GM10248 (cell line): Measurements from ENCODE around the gene TUT1.

Source experiments
- CTCF ChIA-PET: fragments of 300-600 bp; sonication (Branson Sonifier 250); formaldehyde crosslinking; extraction: SDS; loops from one replicate; lab custom pipeline; 2021; ENCODE audit warnings: antibody characterized with exemption; lab: Yijun Ruan, JAX
- POLR2A ChIA-PET: fragments of 350-650 bp; sonication (Branson Sonifier 250); formaldehyde crosslinking; extraction: SDS; loops from one replicate; lab custom pipeline; 2020; ENCODE audit warnings: antibody characterized with exemption; lab: Yijun Ruan, JAX
- DNase-seq: peaks from one replicate; pipeline ENCODE4 v3.0.0; 2012; ENCODE audit errors: extremely low spot score
- TF ChIP-seq, protein P1 (sequence below): IDR thresholded peaks from 2 replicates; pipeline ENCODE4 v1.5.1; 2012; ENCODE audit warnings: mild to moderate bottlenecking, low read depth; ENCODE audit errors: extremely low read depth, missing control alignments, control extremely low read depth

TUT1 gene

GRCh38 chr11:62611705-62612365, 20.5 kb upstream of the TUT1 start:
- TF ChIP-seq, protein P1, sequence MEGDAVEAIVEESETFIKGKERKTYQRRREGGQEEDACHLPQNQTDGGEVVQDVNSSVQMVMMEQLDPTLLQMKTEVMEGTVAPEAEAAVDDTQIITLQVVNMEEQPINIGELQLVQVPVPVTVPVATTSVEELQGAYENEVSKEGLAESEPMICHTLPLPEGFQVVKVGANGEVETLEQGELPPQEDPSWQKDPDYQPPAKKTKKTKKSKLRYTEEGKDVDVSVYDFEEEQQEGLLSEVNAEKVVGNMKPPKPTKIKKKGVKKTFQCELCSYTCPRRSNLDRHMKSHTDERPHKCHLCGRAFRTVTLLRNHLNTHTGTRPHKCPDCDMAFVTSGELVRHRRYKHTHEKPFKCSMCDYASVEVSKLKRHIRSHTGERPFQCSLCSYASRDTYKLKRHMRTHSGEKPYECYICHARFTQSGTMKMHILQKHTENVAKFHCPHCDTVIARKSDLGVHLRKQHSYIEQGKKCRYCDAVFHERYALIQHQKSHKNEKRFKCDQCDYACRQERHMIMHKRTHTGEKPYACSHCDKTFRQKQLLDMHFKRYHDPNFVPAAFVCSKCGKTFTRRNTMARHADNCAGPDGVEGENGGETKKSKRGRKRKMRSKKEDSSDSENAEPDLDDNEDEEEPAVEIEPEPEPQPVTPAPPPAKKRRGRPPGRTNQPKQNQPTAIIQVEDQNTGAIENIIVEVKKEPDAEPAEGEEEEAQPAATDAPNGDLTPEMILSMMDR = no peak
- CTCF ChIA-PET = interaction anchor here (0.7 to 5.3 kb wide), 27 partner anchors 8 to 178 kb away, joined by 3 to 50 read pairs (median 4); partner anchors contain the start of genes B3GAT3, BSCL2, C11orf98 and CSKMT
- POLR2A ChIA-PET = interaction anchor here (1.1 to 2.3 kb wide), 4 partner anchors 10 to 57 kb away, joined by 3 to 9 read pairs (median 8); partner anchors contain the start of genes C11orf98, CSKMT, MTA2 and TUT1
- peak; percentile 66 for DNase-seq

- POLR2A ChIA-PET = interaction anchor here (1.1 to 2.3 kb wide), 4 partner anchors 9 to 56 kb away, joined by 3 to 9 read pairs (median 8); partner anchors contain the start of genes C11orf98, CSKMT, MTA2 and TUT1
- TF ChIP-seq, protein P1 = no peak
- CTCF ChIA-PET = interaction anchor here (0.7 to 5.3 kb wide), 24 partner anchors 9 to 179 kb away, joined by 3 to 50 read pairs (median 4); partner anchors contain the start of genes B3GAT3, BSCL2, C11orf98 and CSKMT
- no peak for DNase-seq
Observed at GRCh38 chr11:62610814-62611704, 19.7 kb upstream of the TUT1 start.

GRCh38 chr11:62610403-62610802, 19.1 kb upstream of the TUT1 start:
- no peak for DNase-seq
- ChIA-PET POLR2A (interaction anchor here (1.1 to 2.3 kb wide), 2 partner anchors 9 to 55 kb away, joined by 3 to 9 read pairs; partner anchors contain the start of gene MTA2), CTCF (interaction anchor here (1.4 to 5.3 kb wide), 7 partner anchors 11 to 83 kb away, joined by 3 to 50 read pairs (median 6); partner anchors contain the start of genes B3GAT3 and TUT1)
- TF ChIP-seq, protein P1 = no peak

GRCh38 chr11:62608776-62609175, 17.5 kb upstream of the TUT1 start:
- TF ChIP-seq, protein P1 = no peak
- POLR2A ChIA-PET = interaction anchor here (1.4 kb wide), 1 partner anchor 56 kb away, joined by 6 read pairs; the partner anchor contains the start of genes C11orf98 and CSKMT
- CTCF ChIA-PET = interaction anchor here (1.2 to 5.3 kb wide), 2 partner anchors 16 to 56 kb away, joined by 3 to 50 read pairs; partner anchors contain the start of genes C11orf98, CSKMT and TUT1
- DNase-seq = no peak

DNA sequence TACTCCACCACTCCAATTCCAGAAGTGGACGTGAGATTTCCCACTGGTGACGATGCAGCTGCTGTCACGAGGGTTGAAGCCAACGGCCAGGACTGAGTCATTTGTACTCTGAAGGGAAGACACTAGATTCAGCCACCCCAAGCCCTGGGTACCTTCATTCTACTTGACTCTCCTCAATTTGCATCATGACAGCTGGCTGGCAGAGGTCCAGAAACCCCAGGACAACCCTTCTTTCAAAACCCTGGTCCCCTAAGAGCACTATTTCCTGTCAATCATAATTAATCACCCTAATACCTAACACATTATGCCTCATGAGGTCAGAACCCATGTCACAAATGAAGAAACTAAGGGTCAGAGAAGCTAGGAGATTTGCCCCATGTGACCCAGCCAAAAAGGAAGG, 16.4 kb upstream of the TUT1 start:
- TF ChIP-seq, protein P1 = no peak
- ChIA-PET CTCF (interaction anchor here (1.0 to 5.3 kb wide), 2 partner anchors 15 to 179 kb away, joined by 3 to 50 read pairs; partner anchors contain the start of genes TMEM179B and TUT1), POLR2A (interaction anchor here (0.5 to 1.4 kb wide), 4 partner anchors 16 to 250 kb away, joined by 3 to 8 read pairs (median 4); partner anchors contain the start of genes C11orf98, CSKMT and TUT1)
- DNase-seq = no peak

DNA sequence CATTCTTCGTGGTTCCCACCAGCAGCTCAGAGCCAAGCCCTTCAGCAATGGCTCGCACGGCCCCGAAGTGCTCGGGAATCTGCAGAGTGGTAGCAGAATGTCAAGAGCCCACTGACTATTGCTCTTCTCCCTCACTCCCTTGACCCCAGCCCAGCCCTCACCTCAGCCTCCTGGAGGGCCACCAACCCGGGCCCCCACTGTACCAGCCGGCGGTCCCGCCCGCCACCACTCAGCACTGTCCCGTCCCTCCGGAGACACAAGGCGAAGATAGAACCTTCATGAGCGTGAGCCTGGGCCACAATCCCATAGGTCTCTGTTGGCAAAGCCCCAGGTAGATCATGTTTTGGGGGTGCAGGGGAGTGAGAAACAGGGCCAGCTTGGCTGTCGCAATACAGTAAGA, 14.6 kb upstream of the TUT1 start:
- CTCF ChIA-PET = interaction anchor here (1.2 to 1.5 kb wide), 3 partner anchors 8 to 16 kb away, joined by 3 to 4 read pairs (median 4); partner anchors contain the start of gene B3GAT3
- DNase-seq = no peak
- TF ChIP-seq, protein P1 = no peak
- POLR2A ChIA-PET = interaction anchor here (0.6 to 1.8 kb wide), 2 partner anchors 14 to 1659 kb away, joined by 3 to 7 read pairs; partner anchors contain the start of gene TUT1
